ENCODE measurements around the gene OLA1.

OLA1 gene

DNA sequence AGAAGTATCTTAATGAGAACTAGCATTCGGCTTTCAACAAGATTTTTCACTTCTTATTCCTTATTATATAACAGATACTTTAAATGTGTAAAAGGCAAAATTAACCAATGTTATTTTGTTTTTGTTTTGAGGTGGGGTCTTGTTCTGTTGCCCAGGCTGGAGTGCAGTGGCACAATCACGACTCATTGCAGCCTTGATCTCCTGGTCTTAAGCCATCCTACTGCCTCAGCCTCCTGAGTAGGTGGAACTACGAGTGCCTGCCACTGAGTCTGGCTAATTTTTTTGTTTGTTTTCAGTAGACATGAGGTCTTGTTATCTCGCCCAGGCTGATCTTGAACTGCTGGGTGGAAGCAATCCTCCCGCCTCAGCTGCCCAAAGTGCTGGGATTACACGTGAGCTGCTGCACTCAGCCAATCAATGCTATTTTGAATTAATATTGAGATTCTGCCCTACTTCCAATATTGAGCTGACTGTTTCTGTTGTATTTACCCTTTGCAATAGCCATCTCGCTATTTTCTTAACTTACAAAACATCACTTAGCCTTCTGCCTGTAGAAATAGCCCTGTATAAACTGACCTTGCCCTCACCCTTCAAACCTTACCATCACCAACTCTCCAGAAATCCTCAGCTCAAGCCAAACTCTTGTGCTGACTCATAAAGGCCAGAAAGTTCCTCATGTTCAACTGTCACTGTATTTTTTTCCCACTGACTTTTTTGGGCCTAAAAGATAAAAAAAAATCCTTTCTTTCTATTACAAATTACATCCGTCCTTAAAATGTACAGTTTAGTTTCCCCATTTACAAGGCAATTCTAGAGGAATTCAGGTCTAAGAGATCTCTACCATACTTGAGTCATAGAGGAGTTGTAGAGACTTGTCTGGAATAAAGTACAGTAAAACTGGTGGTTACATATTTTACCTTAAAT, 94.3 kb downstream of the OLA1 start:
- TF ChIP-seq, protein P1, sequence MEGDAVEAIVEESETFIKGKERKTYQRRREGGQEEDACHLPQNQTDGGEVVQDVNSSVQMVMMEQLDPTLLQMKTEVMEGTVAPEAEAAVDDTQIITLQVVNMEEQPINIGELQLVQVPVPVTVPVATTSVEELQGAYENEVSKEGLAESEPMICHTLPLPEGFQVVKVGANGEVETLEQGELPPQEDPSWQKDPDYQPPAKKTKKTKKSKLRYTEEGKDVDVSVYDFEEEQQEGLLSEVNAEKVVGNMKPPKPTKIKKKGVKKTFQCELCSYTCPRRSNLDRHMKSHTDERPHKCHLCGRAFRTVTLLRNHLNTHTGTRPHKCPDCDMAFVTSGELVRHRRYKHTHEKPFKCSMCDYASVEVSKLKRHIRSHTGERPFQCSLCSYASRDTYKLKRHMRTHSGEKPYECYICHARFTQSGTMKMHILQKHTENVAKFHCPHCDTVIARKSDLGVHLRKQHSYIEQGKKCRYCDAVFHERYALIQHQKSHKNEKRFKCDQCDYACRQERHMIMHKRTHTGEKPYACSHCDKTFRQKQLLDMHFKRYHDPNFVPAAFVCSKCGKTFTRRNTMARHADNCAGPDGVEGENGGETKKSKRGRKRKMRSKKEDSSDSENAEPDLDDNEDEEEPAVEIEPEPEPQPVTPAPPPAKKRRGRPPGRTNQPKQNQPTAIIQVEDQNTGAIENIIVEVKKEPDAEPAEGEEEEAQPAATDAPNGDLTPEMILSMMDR (conservative IDR thresholded peaks at IDR 0.05; ENCODE audit: low read depth, low read length): no peak
- no peak for DNase-seq (ENCODE audit: low read depth)
- no peak overlapping the region for H3K4me3 ChIP-seq (ENCODE audit: low read length)

DNA sequence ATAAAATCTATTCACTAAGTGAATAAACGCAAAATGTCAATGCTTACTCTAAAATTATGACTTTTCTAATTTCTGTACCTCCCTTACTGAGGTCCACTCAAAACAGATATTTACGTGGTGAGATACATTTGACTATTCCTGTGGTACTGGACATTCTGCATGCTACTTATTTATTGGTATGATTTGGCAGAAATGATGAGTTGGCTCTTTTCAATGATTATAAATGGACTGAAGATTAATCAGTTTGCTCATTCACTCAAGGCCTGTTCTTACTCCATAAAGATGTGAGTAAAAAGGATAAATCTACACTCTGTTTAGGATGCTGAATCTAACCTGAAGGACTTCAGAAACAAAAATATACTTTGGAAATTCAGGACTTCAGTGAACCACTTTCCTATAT, 98.8 kb downstream of the OLA1 start:
- TF ChIP-seq, protein P1 (conservative IDR thresholded peaks at IDR 0.05; ENCODE audit: low read depth, low read length): no peak
- no peak for DNase-seq (ENCODE audit: low read depth)

DNA sequence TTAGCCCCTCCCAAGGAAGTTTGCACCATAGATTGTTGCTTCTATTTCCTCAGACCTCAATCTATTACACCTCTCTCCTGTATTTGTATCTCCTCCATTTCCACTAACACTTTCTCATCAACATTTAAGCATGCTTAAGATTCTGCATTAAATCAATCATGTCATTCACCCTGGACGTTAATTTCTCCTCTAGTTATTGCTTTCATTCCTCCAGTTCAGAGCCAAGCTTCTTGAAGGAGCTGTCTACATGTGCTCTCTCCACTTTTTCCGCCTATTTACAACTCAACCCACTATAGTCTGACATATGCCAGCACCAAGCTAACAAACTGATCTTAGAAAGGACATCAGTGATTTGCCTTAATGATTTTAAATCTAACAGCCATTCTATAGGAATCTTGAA, 99.5 kb downstream of the OLA1 start:
- DNase-seq (ENCODE audit: low read depth): no peak
- H3K4me3 ChIP-seq (ENCODE audit: low read length): no peak overlapping the region
- TF ChIP-seq, protein P1 (conservative IDR thresholded peaks at IDR 0.05; ENCODE audit: low read depth, low read length): no peak

More for the DNA sequence above, 98.8 kb downstream of the OLA1 start:
- H3K4me3 ChIP-seq (ENCODE audit: low read length): no peak overlapping the region

DNA sequence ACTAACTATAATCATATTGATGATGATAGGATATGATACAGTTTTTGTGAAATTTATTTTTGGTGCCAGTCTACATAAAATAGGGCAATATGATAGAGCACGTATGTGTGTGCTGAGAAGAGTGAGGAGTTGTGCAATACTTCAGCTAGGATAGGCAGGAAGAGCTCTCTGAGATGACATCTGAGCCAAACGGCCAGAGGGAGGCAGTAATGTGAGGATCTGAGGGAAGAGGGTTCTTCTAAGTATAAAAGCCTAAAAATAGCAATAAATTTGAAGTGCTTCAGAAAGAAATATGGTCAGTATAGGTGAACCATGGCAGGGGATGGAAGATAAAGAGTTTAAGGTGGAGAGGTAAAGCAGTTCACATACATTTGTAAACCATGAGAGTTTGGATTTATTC, 102.5 kb downstream of the OLA1 start:
- H3K4me3 ChIP-seq (ENCODE audit: low read length): no peak overlapping the region
- DNase-seq (ENCODE audit: low read depth): no peak
- TF ChIP-seq, protein P1 (conservative IDR thresholded peaks at IDR 0.05; ENCODE audit: low read depth, low read length): no peak

DNA sequence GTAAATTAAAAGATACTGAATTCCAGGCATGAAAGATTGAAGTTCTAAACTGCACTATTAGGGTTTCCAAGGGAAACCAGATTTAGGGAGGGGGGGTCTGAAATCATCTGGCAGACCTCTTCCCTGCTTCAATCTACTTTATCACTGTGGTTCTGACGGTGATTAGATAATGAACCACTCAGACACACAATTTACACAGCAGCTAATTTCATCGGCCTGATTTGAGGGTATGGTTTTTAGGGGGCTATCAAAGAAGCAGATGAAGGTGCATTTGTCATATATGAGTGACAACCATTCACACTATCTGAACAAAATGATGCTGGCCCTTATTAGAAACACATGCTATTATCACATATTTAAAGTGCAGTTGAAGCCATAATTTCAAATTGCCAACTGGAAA, 106.0 kb downstream of the OLA1 start:
- TF ChIP-seq, protein P1 (conservative IDR thresholded peaks at IDR 0.05; ENCODE audit: low read depth, low read length): no peak
- H3K4me3 ChIP-seq (ENCODE audit: low read length): no peak overlapping the region
- DNase-seq (ENCODE audit: low read depth): no peak

DNA sequence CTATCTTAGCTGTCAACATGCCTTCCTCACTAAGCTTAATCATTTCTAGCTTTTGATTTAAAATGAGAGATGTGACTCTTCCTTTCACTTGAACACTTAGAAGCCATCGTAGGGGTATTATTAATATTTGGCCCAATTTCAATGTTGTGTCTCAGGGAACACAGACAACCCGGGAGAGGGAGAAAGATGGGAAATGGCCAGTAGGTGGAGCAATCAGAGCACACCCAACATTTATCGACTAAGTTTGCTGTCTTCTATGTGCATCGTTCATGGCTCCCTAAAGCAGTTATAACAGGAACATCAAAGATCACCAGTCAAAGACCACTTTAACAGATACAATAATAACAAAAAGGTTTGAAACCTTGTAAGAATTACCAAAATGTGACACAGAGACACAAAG, 110.2 kb downstream of the OLA1 start:
- DNase-seq (ENCODE audit: low read depth): no peak
- no peak overlapping the region for H3K4me3 ChIP-seq (ENCODE audit: low read length)
- TF ChIP-seq, protein P1 (conservative IDR thresholded peaks at IDR 0.05; ENCODE audit: low read depth, low read length): peak; percentile 30

DNA sequence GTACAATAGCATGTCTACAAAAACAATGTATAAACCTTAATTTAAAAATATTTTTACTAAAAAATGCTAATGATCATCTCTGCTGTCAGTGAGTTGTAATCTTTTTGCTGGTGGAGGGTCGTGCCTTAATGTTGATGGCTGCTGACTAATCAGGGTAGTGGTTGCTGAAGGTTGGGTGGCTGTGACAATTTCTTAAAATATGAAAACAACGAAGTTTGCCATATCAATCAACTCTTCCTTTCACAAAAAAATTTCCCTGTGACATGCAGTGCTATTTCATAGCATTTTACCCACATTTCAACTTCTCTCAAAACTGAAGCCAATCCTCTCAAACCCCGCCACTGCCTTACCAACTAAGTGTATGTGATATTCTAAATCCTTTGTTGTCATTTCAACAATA, 112.4 kb downstream of the OLA1 start:
- H3K4me3 ChIP-seq (ENCODE audit: low read length): no peak overlapping the region
- DNase-seq (ENCODE audit: low read depth): no peak
- TF ChIP-seq, protein P1 (conservative IDR thresholded peaks at IDR 0.05; ENCODE audit: low read depth, low read length): no peak

Data from retinal pigment epithelial cell (primary cell).